NCI-H526 treated with DMSO at 0.1 percent for 48 hours (cell line): ENCODE measurements around the gene DESI1.

Experiments used
- DNase-seq: peaks from one replicate; lab custom pipeline; 2025; lab: John Stamatoyannopoulos, UW

Gene DESI1

DNA sequence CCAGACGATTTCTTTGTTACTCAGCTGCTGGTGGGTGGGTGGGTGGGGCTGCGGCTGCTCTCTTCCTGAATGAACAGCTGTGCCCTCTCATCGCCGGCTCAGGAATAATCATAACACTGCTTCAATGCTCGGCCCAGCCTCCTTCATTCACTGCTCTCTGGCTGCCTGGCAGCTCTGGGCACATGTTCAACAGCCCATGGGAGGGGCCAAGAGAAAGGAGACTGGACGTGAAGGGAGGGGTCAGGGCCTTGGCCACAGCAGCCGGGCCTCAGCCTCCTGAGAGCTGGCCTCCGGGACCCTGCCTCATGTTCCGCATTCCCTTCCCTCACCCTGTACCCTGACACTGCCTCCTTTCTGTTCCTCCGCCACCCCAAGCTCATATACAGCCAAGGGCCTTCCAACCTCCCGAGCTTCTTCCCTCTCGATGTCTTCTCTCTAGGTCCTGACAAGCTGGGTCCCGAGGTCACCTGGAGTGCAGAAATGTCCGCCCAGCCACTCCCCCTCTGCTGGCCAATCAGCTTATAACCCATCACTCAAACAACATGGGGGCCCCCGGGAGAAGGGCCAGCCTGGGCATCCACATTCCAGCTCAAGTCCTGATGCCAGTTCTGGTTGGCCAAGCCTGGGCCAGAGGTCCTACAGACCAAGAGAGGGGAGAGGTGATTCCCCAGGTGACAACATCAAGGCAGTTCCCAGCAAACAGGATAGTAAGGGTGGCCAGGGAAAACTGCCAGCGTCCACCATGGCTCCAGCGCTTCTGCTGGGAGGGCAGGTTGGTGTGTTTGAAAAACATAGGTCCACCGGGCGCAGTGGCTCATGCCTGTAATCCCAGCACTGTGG lies 63.2 kb downstream of the DESI1 start:
- no peak for DNase-seq

GRCh38 chr22:41556561-41556960 lies 64.3 kb downstream of the DESI1 start:
- DNase-seq: no peak

- no peak for DNase-seq
Measured at GRCh38 chr22:41555325-41555982, 65.4 kb downstream of the DESI1 start.

DNA sequence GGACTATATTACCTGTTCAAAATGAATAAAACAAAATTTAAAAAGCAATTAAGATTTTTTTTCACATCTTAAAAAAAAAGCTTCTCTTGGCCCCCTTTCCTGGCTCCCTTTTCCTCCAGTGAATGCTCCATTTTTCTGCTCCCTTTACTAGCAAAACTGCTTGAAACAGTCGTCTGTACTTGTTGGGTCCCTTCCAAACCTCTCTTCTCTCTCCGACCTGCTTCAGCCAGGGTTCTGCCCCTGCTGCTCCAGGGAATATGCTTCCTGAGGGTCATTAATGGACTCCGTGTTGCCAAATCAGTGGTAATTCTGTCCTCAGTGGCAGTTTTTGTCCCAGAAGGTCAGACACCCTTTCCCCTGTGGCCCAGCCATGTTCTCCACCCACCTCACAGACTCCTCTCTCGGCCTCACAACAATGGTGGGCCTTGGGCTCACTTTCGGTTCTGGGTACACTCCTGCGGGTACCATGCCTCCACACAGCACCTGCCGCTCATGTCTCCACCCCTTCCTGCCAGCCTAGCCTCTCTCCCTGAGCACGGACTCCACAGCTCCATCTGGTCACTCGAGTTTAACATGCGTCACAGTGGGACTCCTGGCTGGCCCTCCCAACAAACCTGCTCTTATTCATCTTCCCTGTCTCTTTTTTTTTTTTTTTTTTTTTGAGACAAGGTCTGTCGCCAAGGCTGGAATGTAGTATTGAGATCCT lies 68.8 kb downstream of the DESI1 start:
- DNase-seq: no peak

- no peak for DNase-seq
Measured at GRCh38 chr22:41550952-41551491, 69.8 kb downstream of the DESI1 start.

DNA sequence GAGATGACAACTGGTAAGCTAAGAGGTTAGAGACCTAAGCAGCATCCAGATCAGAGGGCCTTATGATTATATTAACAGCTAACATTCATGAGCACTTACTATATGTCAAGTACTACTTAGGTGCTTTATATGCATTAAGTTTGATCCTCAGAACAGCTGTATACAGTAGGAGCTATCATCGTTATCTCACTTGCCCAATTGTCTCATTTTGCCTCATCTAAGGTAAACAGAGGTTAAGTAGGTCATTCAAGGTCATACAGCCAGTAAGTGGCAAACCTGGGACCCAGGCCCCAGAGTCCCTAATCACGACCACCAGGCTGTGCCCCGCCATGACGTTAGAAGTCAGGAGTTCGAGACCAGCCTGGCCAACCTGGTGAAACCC lies 72.0 kb downstream of the DESI1 start:
- no peak for DNase-seq
